HepG2 (cell line): Measurements from ENCODE around the gene ST6GALNAC6. TPM values are rescaled to one million over a fixed set of nuclear protein-coding genes. Genes with fewer than 3 reads are reported as not detected.

Experiments
- ATF5 ChIP-seq: sonication (generic); formaldehyde crosslinking; IDR thresholded peaks from 2 replicates; pipeline ENCODE4 v1.4.0; 2020; ENCODE audit warnings: mild to moderate bottlenecking, low read depth, missing genetic modification reagents
- ATF6 ChIP-seq: sonication (generic); formaldehyde crosslinking; conservative IDR thresholded peaks from 2 replicates; pipeline ENCODE4 v1.4.0; 2020; ENCODE audit warnings: missing genetic modification reagents
- JARID2 ChIP-seq: sonication (generic); formaldehyde crosslinking; IDR thresholded peaks from 2 replicates; pipeline ENCODE4 v1.8.1; 2023; ENCODE audit warnings: missing genetic modification reagents, inconsistent platforms; ENCODE audit not compliant: insufficient replicate concordance
- KLF13 ChIP-seq: sonication (generic); formaldehyde crosslinking; IDR thresholded peaks from 2 replicates; pipeline ENCODE4 v1.4.0; 2020; ENCODE audit warnings: mild to moderate bottlenecking, missing genetic modification reagents
- MAZ ChIP-seq, 2 experiments: sonication (generic) in 1 of 2; formaldehyde crosslinking in 1 of 2; IDR thresholded peaks; 2 replicates each; pipeline versions ENCODE4 v1.5.0 to v1.6.1; 2012 to 2020; ENCODE audit warnings: low read depth in 2 of 2, mild to moderate bottlenecking in 2 of 2, borderline replicate concordance in 1 of 2, improper control_type of control experiment in 1 of 2, low read length in 1 of 2, missing genetic modification reagents in 1 of 2, moderate library complexity in 1 of 2
- MIXL1 ChIP-seq: IDR thresholded peaks from 2 replicates; pipeline ENCODE4 v1.6.1; 2016
- MLLT10 ChIP-seq: sonication (generic); formaldehyde crosslinking; IDR thresholded peaks from 2 replicates; pipeline ENCODE4 v1.4.0; 2020; ENCODE audit warnings: missing genetic modification reagents
- MYC ChIP-seq: sonication (generic); formaldehyde crosslinking; IDR thresholded peaks from 2 replicates; pipeline ENCODE4 v1.9.0; 2021; ENCODE audit warnings: missing genetic modification reagents, borderline replicate concordance
- NFIC ChIP-seq: IDR thresholded peaks from 2 replicates; pipeline ENCODE4 v1.6.1; 2012; ENCODE audit warnings: mild to moderate bottlenecking, low read length, inconsistent platforms
- RXRA ChIP-seq: sonication (generic); formaldehyde crosslinking; IDR thresholded peaks from 2 replicates; pipeline ENCODE4 v1.5.1; 2020; ENCODE audit warnings: missing genetic modification reagents
- SALL2 ChIP-seq: sonication (generic); formaldehyde crosslinking; IDR thresholded peaks from 2 replicates; pipeline ENCODE4 v1.8.1; 2023; ENCODE audit warnings: mild to moderate bottlenecking, missing genetic modification reagents, inconsistent platforms
- SUZ12 ChIP-seq: fragments of 150-350 bp; IDR thresholded peaks from 2 replicates; pipeline ENCODE4 v1.6.1; 2014; ENCODE audit warnings: low read depth, low read length
- TBX3 ChIP-seq: fragments of 450-650 bp; IDR thresholded peaks from 2 replicates; pipeline ENCODE4 v1.6.1; 2017; ENCODE audit warnings: antibody characterized with exemption, mild to moderate bottlenecking, inconsistent platforms, borderline replicate concordance
- TSC22D2 ChIP-seq: sonication (generic); formaldehyde crosslinking; IDR thresholded peaks from 2 replicates; pipeline ENCODE4 v1.5.1; 2020; ENCODE audit warnings: missing genetic modification reagents, mild to moderate bottlenecking, borderline replicate concordance
- USF2 ChIP-seq, 2 experiments: sonication (generic) in 1 of 2; formaldehyde crosslinking in 1 of 2; IDR thresholded peaks; 2 replicates each; pipeline versions ENCODE4 v1.5.1 to v1.6.1; 2011 to 2020; ENCODE audit warnings: borderline replicate concordance in 1 of 2, low read depth in 1 of 2, low read length in 1 of 2, mild to moderate bottlenecking in 1 of 2, missing genetic modification reagents in 1 of 2, moderate library complexity in 1 of 2
- ZFP36L1 ChIP-seq: sonication (generic); formaldehyde crosslinking; IDR thresholded peaks from 2 replicates; pipeline ENCODE4 v1.8.0; 2022; ENCODE audit warnings: mild to moderate bottlenecking, missing genetic modification reagents, moderate library complexity
- ZMYM4 ChIP-seq: sonication (generic); formaldehyde crosslinking; IDR thresholded peaks from 2 replicates; pipeline ENCODE4 v1.8.1; 2023; ENCODE audit warnings: mild to moderate bottlenecking, missing genetic modification reagents
- ZNF253 ChIP-seq: sonication (generic); formaldehyde crosslinking; IDR thresholded peaks from 2 replicates; pipeline ENCODE4 v1.8.0; 2022; ENCODE audit warnings: mild to moderate bottlenecking, missing genetic modification reagents, borderline replicate concordance
- ZNF276 ChIP-seq: sonication (generic); formaldehyde crosslinking; IDR thresholded peaks from 2 replicates; pipeline ENCODE4 v1.4.0; 2020; ENCODE audit warnings: mild to moderate bottlenecking, low read depth, missing genetic modification reagents
- ZNF382 ChIP-seq: sonication (generic); formaldehyde crosslinking; IDR thresholded peaks from 2 replicates; pipeline ENCODE4 v1.5.0; 2020; ENCODE audit warnings: missing genetic modification reagents, mild to moderate bottlenecking, borderline replicate concordance
- ZNF501 ChIP-seq: sonication (generic); formaldehyde crosslinking; IDR thresholded peaks from 2 replicates; pipeline ENCODE4 v1.5.1; 2020; ENCODE audit warnings: mild to moderate bottlenecking, moderate library complexity, missing genetic modification reagents
- ZNF816 ChIP-seq: sonication (generic); formaldehyde crosslinking; IDR thresholded peaks from 2 replicates; pipeline ENCODE4 v1.8.0; 2022; ENCODE audit warnings: missing genetic modification reagents, mild to moderate bottlenecking, borderline replicate concordance
- polyA plus RNA-seq, 8 experiments: library from polyadenylated mRNA; depleted of rRNA in 3 of 8; stranded (reverse) in 7 of 8; unstranded in 1 of 8; fragments of >200 nt; fragmentation: Illumina TruSeq in 4 of 8; extraction: Trizol in 4 of 8; gene quantifications; 2 replicates each; pipeline versions ENCODE4 v1.2.1 to v1.2.3, GENCODE V29; 2011 to 2016; ENCODE audit warnings: low read depth in 4 of 8, missing spikeins in 1 of 8, mixed read lengths in 1 of 8; ENCODE audit not compliant: insufficient read depth in 1 of 8
- total RNA-seq, 5 experiments: library from RNA; depleted of rRNA; stranded (reverse); fragments of >200 nt; fragmentation: Illumina TruSeq; extraction: Trizol; gene quantifications; 2 replicates each; pipeline ENCODE4 v1.2.3, GENCODE V29; 2016; ENCODE audit warnings: low read depth in 1 of 5

ST6GALNAC6 gene
- total and polyA plus RNA-seq, 2 of the 13 experiments (the other 11 are each of a cell fraction or from before 2014, with no cell fraction given): 18.5 to 65.4 TPM

- TF ChIP-seq ZNF253 (CRISPR knock-in tag) (no peak), TSC22D2 (CRISPR knock-in tag) (no peak), ZNF382 (CRISPR knock-in tag) (no peak), SALL2 (no peak), ATF6 (CRISPR knock-in tag) (no peak), ZNF816 (no peak), MYC (CRISPR knock-in tag) (peak; percentile 62; the same call in 1 of the 2 replicates), ZFP36L1 (CRISPR knock-in tag) (no peak), NFIC (no peak), RXRA (CRISPR knock-in tag) (no peak; the same call in 1 of the 2 replicates), SUZ12 (peak; percentile 63), MIXL1 (CRISPR knock-in tag) (no peak), USF2 (IDR thresholded peaks at IDR 0.05; ENCODE audit: low read depth, low read length) (no peak), USF2 (CRISPR knock-in tag; IDR thresholded peaks at IDR 0.05; ENCODE audit: borderline replicate concordance) (no peak; the same call in 1 of the 2 replicates), JARID2 (no peak), MLLT10 (CRISPR knock-in tag) (no peak), ATF5 (no peak), TBX3 (no peak), ZMYM4 (peak; percentile 52; the same call in 1 of the 2 replicates), MAZ (IDR thresholded peaks at IDR 0.05; ENCODE audit: borderline replicate concordance, low read depth, low read length) (no peak), MAZ (CRISPR knock-in tag; IDR thresholded peaks at IDR 0.05; ENCODE audit: low read depth) (peak; percentile 23; the same call in 1 of the 2 replicates), ZNF276 (CRISPR knock-in tag) (no peak), KLF13 (CRISPR knock-in tag) (no peak), ZNF501 (CRISPR knock-in tag) (peak; percentile 77)
Measured at GRCh38 chr9:127937388-127938297, 38.2 kb upstream of the ST6GALNAC6 start, which contains the start of gene DPM2 (continued).
